Measurements from ENCODE around the gene PNPLA3. TPM values are rescaled to one million over a fixed set of nuclear protein-coding genes. Genes with fewer than 3 reads are reported as not detected.

Gene PNPLA3
- total RNA-seq, 1 donor from 2014 or later: 5.9 TPM

DNA sequence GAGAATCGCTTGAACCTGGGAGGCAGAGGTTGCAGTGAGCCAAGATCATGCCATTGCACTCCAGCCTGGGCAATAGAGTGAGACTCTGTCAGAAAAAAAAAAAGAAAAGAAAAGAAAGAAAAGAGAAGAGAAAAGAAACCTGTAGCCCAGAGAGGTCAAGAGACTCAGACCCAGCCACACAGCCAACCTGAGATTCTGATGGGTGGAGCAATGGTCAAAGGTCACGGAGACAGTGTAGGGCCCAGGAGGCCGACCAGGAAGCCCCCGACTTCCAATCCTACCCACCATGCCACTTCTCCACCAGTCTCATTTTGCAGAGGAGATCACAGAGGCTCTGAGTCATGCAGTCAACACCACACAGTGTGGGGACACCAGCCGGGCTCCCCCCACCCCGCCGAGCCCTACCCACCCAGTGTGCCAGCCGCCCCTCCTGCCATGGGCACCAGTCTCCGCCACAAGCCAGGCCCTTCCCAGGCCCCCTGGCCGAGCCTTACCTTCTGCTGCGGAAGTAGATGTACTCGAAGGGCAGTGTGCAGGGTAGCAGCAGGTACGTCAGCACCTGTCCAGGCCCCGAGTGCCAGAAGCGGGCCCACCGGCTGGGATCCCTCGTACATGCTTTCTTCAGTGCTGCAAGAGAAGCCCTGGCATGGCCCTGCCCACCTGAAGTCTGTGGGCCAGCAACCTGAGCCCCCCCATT, 39.7 kb upstream of the PNPLA3 start:
- no peak for DNase-seq (ENCODE audit: extremely low spot score, unreplicated experiment)
- Mint-ChIP-seq H3K9me3 (no peaks in the 10 kb centered on the region), H3K27ac (no peak overlapping the region), H3K4me3 (no peak overlapping the region), H3K4me1 (ENCODE audit: unreplicated experiment) (peaks cover 4% of the 10 kb centered on the region), H3K36me3 (no peaks in the 10 kb centered on the region), H3K27me3 (peaks cover 39% of the 10 kb centered on the region)
- TF ChIP-seq, protein P1, sequence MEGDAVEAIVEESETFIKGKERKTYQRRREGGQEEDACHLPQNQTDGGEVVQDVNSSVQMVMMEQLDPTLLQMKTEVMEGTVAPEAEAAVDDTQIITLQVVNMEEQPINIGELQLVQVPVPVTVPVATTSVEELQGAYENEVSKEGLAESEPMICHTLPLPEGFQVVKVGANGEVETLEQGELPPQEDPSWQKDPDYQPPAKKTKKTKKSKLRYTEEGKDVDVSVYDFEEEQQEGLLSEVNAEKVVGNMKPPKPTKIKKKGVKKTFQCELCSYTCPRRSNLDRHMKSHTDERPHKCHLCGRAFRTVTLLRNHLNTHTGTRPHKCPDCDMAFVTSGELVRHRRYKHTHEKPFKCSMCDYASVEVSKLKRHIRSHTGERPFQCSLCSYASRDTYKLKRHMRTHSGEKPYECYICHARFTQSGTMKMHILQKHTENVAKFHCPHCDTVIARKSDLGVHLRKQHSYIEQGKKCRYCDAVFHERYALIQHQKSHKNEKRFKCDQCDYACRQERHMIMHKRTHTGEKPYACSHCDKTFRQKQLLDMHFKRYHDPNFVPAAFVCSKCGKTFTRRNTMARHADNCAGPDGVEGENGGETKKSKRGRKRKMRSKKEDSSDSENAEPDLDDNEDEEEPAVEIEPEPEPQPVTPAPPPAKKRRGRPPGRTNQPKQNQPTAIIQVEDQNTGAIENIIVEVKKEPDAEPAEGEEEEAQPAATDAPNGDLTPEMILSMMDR (conservative IDR thresholded peaks at IDR 0.05): no peak

DNA sequence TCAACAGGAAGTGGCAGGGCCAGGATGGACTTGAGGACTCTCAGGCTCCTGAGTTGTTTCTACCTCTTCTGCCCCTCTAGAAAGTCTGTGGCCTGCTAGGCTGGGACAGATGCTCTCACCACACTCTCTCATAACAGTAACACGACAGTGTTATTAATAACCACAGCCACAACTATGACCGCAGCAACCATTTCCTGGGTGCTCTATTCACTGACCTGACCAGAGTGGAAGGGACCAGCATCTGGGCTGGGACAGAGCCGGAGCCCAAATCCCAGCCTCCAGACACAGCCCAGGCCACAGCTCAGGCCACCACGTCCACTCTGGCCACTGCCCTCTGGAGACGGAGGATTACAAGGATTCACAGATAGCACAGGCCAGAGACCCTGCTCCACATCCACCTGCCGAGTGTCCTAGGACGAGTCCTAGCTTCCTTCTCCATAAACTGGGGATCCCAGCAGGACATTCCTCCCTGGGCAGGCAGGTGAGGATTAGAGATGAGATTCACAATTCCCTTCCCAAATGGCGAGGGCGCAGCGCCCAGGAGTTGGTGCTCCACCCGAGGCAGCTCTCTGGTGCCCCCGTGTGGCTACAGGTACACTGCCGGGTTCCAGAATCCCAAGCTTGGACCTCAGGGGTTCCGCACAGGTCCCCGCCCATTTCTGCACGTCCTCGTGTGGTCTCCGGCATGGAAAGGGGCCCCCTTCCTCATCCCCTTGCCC, 38.8 kb upstream of the PNPLA3 start:
- DNase-seq (ENCODE audit: extremely low spot score, unreplicated experiment): no peak
- peaks cover 4% of the 10 kb centered on the region for H3K4me1 Mint-ChIP-seq (ENCODE audit: unreplicated experiment)
- TF ChIP-seq, protein P1 (conservative IDR thresholded peaks at IDR 0.05): peak; percentile 85
- H3K36me3 Mint-ChIP-seq: no peaks in the 10 kb centered on the region
- no peak overlapping the region for H3K4me3 Mint-ChIP-seq
- H3K9me3 Mint-ChIP-seq: no peaks in the 10 kb centered on the region
- H3K27me3 Mint-ChIP-seq: peaks cover 44% of the 10 kb centered on the region
- H3K27ac Mint-ChIP-seq: no peak overlapping the region

DNA sequence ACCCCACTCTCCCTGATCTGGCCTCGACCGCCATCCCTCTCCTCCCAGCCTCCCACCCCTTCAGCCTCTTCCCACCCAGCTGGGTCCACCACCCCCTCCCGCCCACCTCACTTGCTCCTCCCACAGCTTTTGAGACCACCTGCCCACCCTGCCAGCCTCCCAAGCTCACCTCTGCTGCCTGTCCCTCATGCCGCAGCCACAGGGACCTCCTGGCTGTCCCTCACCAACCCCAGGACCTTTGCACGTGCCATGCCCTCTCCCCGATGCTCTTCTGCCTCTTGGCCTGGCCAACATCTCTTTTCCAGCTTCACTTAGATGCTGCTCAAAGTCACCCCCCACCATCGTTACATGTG, 38.3 kb upstream of the PNPLA3 start:
- peaks cover 4% of the 10 kb centered on the region for H3K4me1 Mint-ChIP-seq (ENCODE audit: unreplicated experiment)

DNA sequence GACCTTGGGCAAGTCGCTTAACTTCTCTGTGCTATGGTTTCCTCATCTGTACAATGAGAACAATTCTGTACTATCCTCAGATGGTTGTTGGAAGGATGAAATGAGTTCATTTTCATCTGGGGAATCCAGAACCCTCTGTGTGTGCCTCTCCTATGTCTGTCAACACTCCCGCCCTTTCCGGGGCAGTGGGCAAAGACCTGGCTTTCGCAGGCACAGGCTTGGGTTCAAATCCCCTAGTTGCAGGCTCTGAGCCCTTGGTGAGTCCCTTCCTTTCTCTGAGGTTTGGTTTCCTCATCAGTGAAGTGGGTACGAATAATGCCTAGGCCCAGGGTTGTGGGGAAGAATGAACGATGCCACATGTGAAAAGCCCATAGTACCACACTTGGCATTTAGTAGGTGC, 37.8 kb upstream of the PNPLA3 start:
- H3K4me3 Mint-ChIP-seq: no peak overlapping the region
- peaks cover 4% of the 10 kb centered on the region for H3K4me1 Mint-ChIP-seq (ENCODE audit: unreplicated experiment)
- no peaks in the 10 kb centered on the region for H3K36me3 Mint-ChIP-seq
- TF ChIP-seq, protein P1 (conservative IDR thresholded peaks at IDR 0.05): no peak
- peaks cover 55% of the 10 kb centered on the region for H3K27me3 Mint-ChIP-seq
- no peak for DNase-seq (ENCODE audit: extremely low spot score, unreplicated experiment)
- H3K9me3 Mint-ChIP-seq: no peaks in the 10 kb centered on the region
- no peak overlapping the region for H3K27ac Mint-ChIP-seq

More for the DNA sequence above, 38.3 kb upstream of the PNPLA3 start:
- Mint-ChIP-seq H3K27ac (no peak overlapping the region), H3K4me3 (no peak overlapping the region), H3K27me3 (peaks cover 50% of the 10 kb centered on the region), H3K9me3 (no peaks in the 10 kb centered on the region), H3K36me3 (no peaks in the 10 kb centered on the region)
- TF ChIP-seq, protein P1 (conservative IDR thresholded peaks at IDR 0.05): peak; percentile 14
- no peak for DNase-seq (ENCODE audit: extremely low spot score, unreplicated experiment)

DNA sequence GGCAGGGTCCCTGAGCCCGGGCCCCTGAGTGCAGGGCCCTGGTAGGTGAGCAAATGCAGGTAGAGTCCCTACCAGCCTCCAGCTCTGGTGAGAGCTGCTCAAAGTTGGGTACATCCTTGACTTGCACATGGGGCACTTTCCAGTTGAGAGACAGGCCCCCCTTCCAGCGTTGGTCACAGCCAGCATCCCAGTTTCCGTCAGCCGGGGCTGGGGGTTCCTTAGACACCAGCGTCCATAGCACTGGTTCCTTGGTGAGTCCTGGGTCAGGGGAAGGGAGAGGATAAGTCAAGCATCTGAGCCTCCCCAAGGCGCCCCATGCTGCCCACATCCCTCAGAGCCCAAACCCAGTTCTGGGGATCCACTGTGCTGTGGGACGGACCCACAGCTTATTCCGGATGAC, 37.4 kb upstream of the PNPLA3 start:
- H3K4me3 Mint-ChIP-seq: no peak overlapping the region
- no peaks in the 10 kb centered on the region for H3K9me3 Mint-ChIP-seq
- no peak overlapping the region for H3K27ac Mint-ChIP-seq
- no peaks in the 10 kb centered on the region for H3K36me3 Mint-ChIP-seq
- DNase-seq (ENCODE audit: extremely low spot score, unreplicated experiment): no peak
- TF ChIP-seq, protein P1 (conservative IDR thresholded peaks at IDR 0.05): no peak
- H3K27me3 Mint-ChIP-seq: peaks cover 59% of the 10 kb centered on the region
- peaks cover 4% of the 10 kb centered on the region for H3K4me1 Mint-ChIP-seq (ENCODE audit: unreplicated experiment)
